Lung (tissue), 12 donors: ENCODE measurements around the gene SLC25A26. TPM values are rescaled to one million over a fixed set of nuclear protein-coding genes. Genes with fewer than 3 reads are reported as not detected.

ENCODE experiments used
- ATAC-seq: fragments of 200-7000 bp; cut with Tn5 transposase; one replicate; pipeline ENCODE4 v1.9.1; 2020; ENCODE audit warnings: moderate number of reproducible peaks; ENCODE audit not compliant: insufficient read depth, low FRiP score
- DNase-seq, 3 donors: peaks; one replicate each; pipeline ENCODE4 v3.0.0-alpha.2; 2013 to 2017
- H3K27ac ChIP-seq, 2 donors: one replicate each; pipeline ENCODE4 v1.5.1; 2013; ENCODE audit warnings: mild to moderate bottlenecking in 2 of 2, moderate library complexity in 2 of 2, control low read depth in 1 of 2, inconsistent platforms in 1 of 2, low read depth in 1 of 2, low read length in 1 of 2
- H3K27me3 ChIP-seq, 3 donors: one replicate each; pipeline ENCODE4 v1.5.1; 2013; ENCODE audit warnings: low read length in 2 of 3; ENCODE audit not compliant: control insufficient read depth in 3 of 3, insufficient read depth in 3 of 3
- H3K36me3 ChIP-seq, 4 donors: one replicate each; pipeline ENCODE4 v1.5.1; 2013; ENCODE audit warnings: low read length in 4 of 4, mild to moderate bottlenecking in 1 of 4, moderate library complexity in 1 of 4; ENCODE audit not compliant: control insufficient read depth in 4 of 4, insufficient read depth in 4 of 4
- H3K4me1 ChIP-seq, 5 donors: one replicate each; pipeline ENCODE4 v1.5.1; 2013; ENCODE audit warnings: low read length in 5 of 5, mild to moderate bottlenecking in 2 of 5, moderate library complexity in 1 of 5; ENCODE audit not compliant: control insufficient read depth in 5 of 5, insufficient read depth in 5 of 5
- H3K4me3 ChIP-seq: one replicate; pipeline ENCODE4 v1.5.1; 2013; ENCODE audit warnings: mild to moderate bottlenecking, control low read depth, moderate library complexity
- H3K9ac ChIP-seq, 2 donors: one replicate each; pipeline ENCODE4 v1.5.1; 2013; ENCODE audit warnings: low read length in 2 of 2, control low read depth in 1 of 2; ENCODE audit not compliant: insufficient read depth in 1 of 2
- H3K9me3 ChIP-seq, 4 donors: one replicate each; pipeline ENCODE4 v1.5.1; 2013; ENCODE audit warnings: low read length in 3 of 4, mild to moderate bottlenecking in 1 of 4, moderate library complexity in 1 of 4; ENCODE audit not compliant: control insufficient read depth in 4 of 4, insufficient read depth in 3 of 4
- CTCF ChIP-seq: IDR thresholded peaks from 2 replicates; pipeline ENCODE4 v1.5.1; 2012; ENCODE audit warnings: mild to moderate bottlenecking; ENCODE audit errors: control extremely low read depth, extremely low read depth
- WGBS, 2 donors: extraction: QIAGEN DNeasy Blood & Tissue Kit; methylation state at CpG; one replicate each; pipeline ENCODE4 v1.1.7; 2013; 5-methylcytosine and 5-hydroxymethylcytosine counted together
- polyA plus RNA-seq, 2 donors: library from polyadenylated mRNA; stranded (reverse); fragments of 200-250 nt; gene quantifications; one replicate each; pipeline ENCODE4 v1.2.1, GENCODE V29; 2013
- total RNA-seq, 2 donors: library from RNA; depleted of rRNA in 1 of 2; stranded (reverse); fragments of >200 nt in 1 of 2; gene quantifications; one replicate each; pipeline ENCODE4 v1.2.1, GENCODE V29; 2014 to 2021
- donor health status: control.
- donor health status: control.
- donor health status: Bipolar disorder and iron deficiency.
- donor health status: healthy.
- donor health status: DM: yes; HTN: yes; CAD: no.

SLC25A26 gene
- total and polyA plus RNA-seq, 4 donors = 10.4 to 18.0 (median 14.9) TPM

GRCh38 chr3:66401157-66401550, 180.4 kb downstream of the SLC25A26 start:
- no peak overlapping the region for H3K27ac ChIP-seq
- H3K4me3 ChIP-seq = no peak overlapping the region
- ATAC-seq = no peak
- H3K36me3 ChIP-seq = peaks cover 4 to 49% (median 17%) of the 10 kb centered on the region in 4 donors
- H3K27me3 ChIP-seq = no peaks in the 10 kb centered on the region
- peaks cover 0 to 11% (median 0%) of the 10 kb centered on the region in 5 donors for H3K4me1 ChIP-seq
- no peak overlapping the region for H3K9ac ChIP-seq
- TF ChIP-seq CTCF = no peak
- 80 to 81% methylated on average over 10 of the region's 10 CpGs for WGBS, 2 donors
- DNase-seq = no peak
- H3K9me3 ChIP-seq = no peaks in the 10 kb centered on the region

- DNase-seq = no peak
- Histone ChIP-seq H3K36me3 (peaks cover 4 to 49% (median 16%) of the 10 kb centered on the region in 4 donors), H3K27me3 (no peaks in the 10 kb centered on the region), H3K27ac (no peak overlapping the region), H3K9ac (no peak overlapping the region), H3K4me1 (peaks cover 0 to 12% (median 0%) of the 10 kb centered on the region in 5 donors), H3K4me3 (no peak overlapping the region), H3K9me3 (no peaks in the 10 kb centered on the region)
- TF ChIP-seq CTCF = no peak
- 93 to 94% methylated on average over 20 of the region's 20 CpGs for WGBS, 2 donors
- ATAC-seq = no peak
These were observed 181.1 kb downstream of the SLC25A26 start for GRCh38 chr3:66401675-66402491.

GRCh38 chr3:66402596-66403290, 181.9 kb downstream of the SLC25A26 start:
- Histone ChIP-seq H3K36me3 (peaks cover 4 to 45% (median 10%) of the 10 kb centered on the region in 4 donors), H3K9ac (no peak overlapping the region), H3K27ac (no peak overlapping the region), H3K4me1 (peaks cover 0 to 19% (median 0%) of the 10 kb centered on the region in 5 donors), H3K27me3 (no peaks in the 10 kb centered on the region), H3K9me3 (no peaks in the 10 kb centered on the region), H3K4me3 (no peak overlapping the region)
- no peak for TF ChIP-seq CTCF
- DNase-seq (no peak), ATAC-seq (no peak)
- 89 to 95% methylated on average over 13 of the region's 13 CpGs for WGBS, 2 donors
